ENCODE results near the gene DOCK2. TPM values are rescaled to one million over a fixed set of nuclear protein-coding genes. Genes with fewer than 3 reads are reported as not detected.

The DOCK2 gene
- total and polyA plus RNA-seq, 2 donors (not counting 3 experiments of a cell fraction or from before 2014, with no cell fraction given), result 0.62 to 4.8 TPM

DNA sequence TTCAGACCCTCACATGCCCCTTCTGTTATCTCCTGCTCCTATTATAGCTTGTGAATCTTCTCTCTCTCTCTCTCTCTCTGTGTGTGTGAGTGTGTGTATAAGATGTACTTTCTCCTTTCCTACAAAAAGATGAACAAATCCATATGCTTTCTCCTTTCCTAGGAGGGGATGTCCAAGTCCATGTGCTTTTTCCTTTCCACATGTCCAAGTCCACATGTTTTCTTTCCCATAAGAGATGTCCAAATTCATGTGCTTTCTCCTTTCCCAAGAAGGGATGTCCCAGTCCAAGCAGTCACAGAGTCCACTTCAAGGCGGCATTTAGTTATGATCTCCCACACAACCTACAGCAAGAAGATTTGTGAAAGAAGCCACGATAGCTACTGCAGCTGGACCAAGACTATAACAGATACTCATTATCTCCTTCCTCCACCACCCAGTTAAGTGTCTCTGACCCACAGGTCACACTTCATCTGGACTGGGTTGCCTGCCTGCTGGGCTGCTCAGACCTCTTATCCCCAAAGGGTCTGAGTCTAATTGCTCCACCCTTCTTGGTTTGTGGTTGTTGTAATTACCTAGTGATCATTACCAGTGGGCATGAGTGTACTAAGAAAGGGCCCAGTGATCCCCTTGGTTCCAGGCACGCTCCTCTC, 450.2 kb downstream of the DOCK2 start:
- Histone ChIP-seq H2AFZ (ENCODE audit: low read depth, low read length) (no peak overlapping the region), H3K9me3 (replicated peaks; ENCODE audit: control insufficient read depth, insufficient read depth, low read length) (no peaks in the 10 kb centered on the region), H3K27me3 (ENCODE audit: control insufficient read depth in 2 of 2, insufficient read depth in 2 of 2, low read length in 2 of 2) (peaks cover 3 to 28% of the 10 kb centered on the region in 2 experiments), H3K9ac (replicated peaks; ENCODE audit: extremely low read depth, insufficient read depth, low read length) (no peak overlapping the region), H3K36me3 (ENCODE audit: control insufficient read depth in 2 of 2, extremely low read depth in 1 of 2, insufficient read depth in 2 of 2, low read length in 2 of 2) (no peaks in the 10 kb centered on the region), H3K27ac (ENCODE audit: insufficient read depth, low read depth, low read length) (no peak overlapping the region), H3K4me2 (ENCODE audit: insufficient read depth, low read length) (no peak overlapping the region), H3K9me1 (replicated peaks; ENCODE audit: control insufficient read depth, extremely low read depth, insufficient read depth, low read length) (no peaks in the 10 kb centered on the region), H3K4me1 (ENCODE audit: control insufficient read depth, extremely low read depth, insufficient read depth, low read length) (no peaks in the 10 kb centered on the region), H4K20me1 (replicated peaks; ENCODE audit: control insufficient read depth, extremely low read depth, insufficient read depth, low read length) (no peaks in the 10 kb centered on the region), H3K79me2 (ENCODE audit: control insufficient read depth, insufficient read depth, low read length) (no peaks in the 10 kb centered on the region), H3K4me3 (replicated peaks in 1 of 3; ENCODE audit: insufficient read depth in 1 of 3, low read depth in 1 of 3, low read length in 3 of 3) (no peak overlapping the region)
- no peak for FAIRE-seq
- CTCF ChIA-PET, result interaction anchor here (1.5 kb wide), 1 partner anchor 16 kb away, joined by 5 read pairs; no protein-coding TSS in a partner anchor
- DNase-seq (ENCODE audit: low read depth, low spot score), result no peak
- TF ChIP-seq POLR2A (IDR thresholded peaks at IDR 0.05; ENCODE audit: low read depth, low read length) (no peak), POLR2AphosphoS5 (IDR thresholded peaks at IDR 0.05; ENCODE audit: insufficient read depth, low read depth, low read length) (no peak), JUN (IDR thresholded peaks at IDR 0.05; ENCODE audit: borderline replicate concordance, insufficient read depth, insufficient read length, low read depth) (no peak), MYC (IDR thresholded peaks at IDR 0.05; ENCODE audit: low read depth, low read length) (no peak), FOS (IDR thresholded peaks at IDR 0.05; ENCODE audit: borderline replicate concordance, insufficient read depth, low read length) (no peak), EZH2 (IDR thresholded peaks at IDR 0.05; ENCODE audit: borderline replicate concordance, low read depth, low read length, severe bottlenecking) (no peak), GATA2 (IDR thresholded peaks at IDR 0.05; ENCODE audit: insufficient read depth, insufficient read length, low read depth, low read length) (no peak)
- TF ChIP-seq, protein P1, sequence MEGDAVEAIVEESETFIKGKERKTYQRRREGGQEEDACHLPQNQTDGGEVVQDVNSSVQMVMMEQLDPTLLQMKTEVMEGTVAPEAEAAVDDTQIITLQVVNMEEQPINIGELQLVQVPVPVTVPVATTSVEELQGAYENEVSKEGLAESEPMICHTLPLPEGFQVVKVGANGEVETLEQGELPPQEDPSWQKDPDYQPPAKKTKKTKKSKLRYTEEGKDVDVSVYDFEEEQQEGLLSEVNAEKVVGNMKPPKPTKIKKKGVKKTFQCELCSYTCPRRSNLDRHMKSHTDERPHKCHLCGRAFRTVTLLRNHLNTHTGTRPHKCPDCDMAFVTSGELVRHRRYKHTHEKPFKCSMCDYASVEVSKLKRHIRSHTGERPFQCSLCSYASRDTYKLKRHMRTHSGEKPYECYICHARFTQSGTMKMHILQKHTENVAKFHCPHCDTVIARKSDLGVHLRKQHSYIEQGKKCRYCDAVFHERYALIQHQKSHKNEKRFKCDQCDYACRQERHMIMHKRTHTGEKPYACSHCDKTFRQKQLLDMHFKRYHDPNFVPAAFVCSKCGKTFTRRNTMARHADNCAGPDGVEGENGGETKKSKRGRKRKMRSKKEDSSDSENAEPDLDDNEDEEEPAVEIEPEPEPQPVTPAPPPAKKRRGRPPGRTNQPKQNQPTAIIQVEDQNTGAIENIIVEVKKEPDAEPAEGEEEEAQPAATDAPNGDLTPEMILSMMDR (IDR thresholded peaks at IDR 0.05; ENCODE audit: extremely low read depth in 1 of 2, insufficient read depth in 1 of 2, low read depth in 1 of 2, low read length in 2 of 2), result no peak
- TF ChIP-seq, protein P2, sequence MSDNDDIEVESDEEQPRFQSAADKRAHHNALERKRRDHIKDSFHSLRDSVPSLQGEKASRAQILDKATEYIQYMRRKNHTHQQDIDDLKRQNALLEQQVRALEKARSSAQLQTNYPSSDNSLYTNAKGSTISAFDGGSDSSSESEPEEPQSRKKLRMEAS (IDR thresholded peaks at IDR 0.05; ENCODE audit: insufficient read depth, insufficient read length), result no peak
- intact Hi-C loops (cut with micrococcal nuclease) (no loop called here), dilution Hi-C loops (cut with MboI; ENCODE audit: extremely low pct_ligation_motif_present, low sequenced_read_pairs) (loop anchor here (25.0 kb wide), 1 partner anchor 100 kb away; no protein-coding TSS in a partner anchor)
- no TSS peak for BruUV-seq (replicated peaks)
- POLR2A ChIA-PET, result no interaction called here
